Pancreas (tissue), 10 donors: ENCODE results near the gene SLC14A1. TPM values are rescaled to one million over a fixed set of nuclear protein-coding genes. Genes with fewer than 3 reads are reported as not detected.

Source experiments
- ATAC-seq, 4 donors: fragments of 200-7000 bp; cut with Tn5 transposase; one replicate each; pipeline versions ENCODE4 v1.8.0 to v1.9.1; 2020; ENCODE audit warnings: mild to moderate bottlenecking in 4 of 4, moderate library complexity in 4 of 4
- DNase-seq, 6 donors: peaks; one replicate each; pipeline ENCODE4 v3.0.0-alpha.2; 2020
- FAIRE-seq: peaks from 2 replicates; lab custom pipeline; 2012; peaks lifted over from hg19 to GRCh38; lab: Jason Lieb, UNC
- H3K27ac ChIP-seq, 4 donors: fragments of 200-600 bp; sonication (generic); 1 replicate in 3 of 4; 2 replicates in 1 of 4; pipeline versions ENCODE4 v1.5.0 to v1.8.0; 2020
- H3K27me3 ChIP-seq, 4 donors: fragments of 200-600 bp; one replicate each; pipeline ENCODE4 v1.8.0; 2021
- H3K36me3 ChIP-seq, 3 donors: fragments of 200-600 bp; sonication (generic) in 1 of 3; one replicate each; pipeline versions ENCODE4 v1.5.0 to v1.8.0; 2020 to 2021
- H3K4me1 ChIP-seq, 3 donors: fragments of 200-600 bp; one replicate each; pipeline ENCODE4 v1.8.0; 2021
- H3K4me3 ChIP-seq, 4 donors: fragments of 200-600 bp; sonication (generic) in 2 of 4; one replicate each; pipeline versions ENCODE4 v1.5.0 to v1.8.0; 2020 to 2021
- H3K9me3 ChIP-seq, 4 donors: fragments of 200-600 bp; one replicate each; pipeline ENCODE4 v1.8.0; 2021
- CTCF ChIP-seq, 4 donors: fragments of 200-600 bp; sonication (generic) in 3 of 4; IDR thresholded peaks; one replicate each; pipeline versions ENCODE4 v1.5.0 to v1.8.0; 2021; ENCODE audit warnings: antibody characterized with exemption in 4 of 4
- WGBS, 2 donors: extraction: QIAGEN DNeasy Blood & Tissue Kit; methylation state at CpG; one replicate each; pipeline ENCODE4 v1.1.7; 2013; 5-methylcytosine and 5-hydroxymethylcytosine counted together
- intact Hi-C, 3 donors: fragments of 100-400 bp; cut with DNase I; formaldehyde crosslinking; loops; one replicate each; pipeline versions ENCODE4 v1.11.1 to v1.14.2; 2022
- polyA plus RNA-seq, 2 donors: library from polyadenylated mRNA; stranded (reverse); fragments of 200-250 nt; gene quantifications; one replicate each; pipeline ENCODE4 v1.2.3, GENCODE V29; 2013
- total RNA-seq, 6 donors: library from RNA; stranded (reverse); fragmentation: NEBNext Ultra II Directional in 4 of 6; extraction: Animal tissue kit (Norgen Biotek cat#: 25700) in 4 of 6; gene quantifications; one replicate each; pipeline versions ENCODE4 v1.2.1 to v1.2.4, GENCODE V29; 2021 to 2023
- donor health status: healthy with polysubstance abuse.
- donor health status: DM: no; HTN: no; CAD: no; lungs with moderate emphysema.
- donor health status: DM: no; HTN: no; CAD: no.
- donor health status: control.
- donor health status: control.
- donor health status: Bipolar disorder and iron deficiency.
- donor health status: DM: yes; HTN: yes; CAD: no.
- donor health status: DM: no; HTN: no; CAD: no.
- donor health status: DM: no; HTN: no; CAD: no.
- donor health status: DM: yes; HTN: yes; CAD: no.

SLC14A1 gene
- total and polyA plus RNA-seq, 8 donors = 0.49 to 2.5 (median 1.1) TPM

- intact Hi-C loops = loop anchor here in 2 of 3 donors (5.0 to 10.0 kb wide), 4 partner anchors 186 to 283 kb away; no protein-coding TSS in a partner anchor
Measured at GRCh38 chr18:45691816-45692179, 32.2 kb upstream of the SLC14A1 start.

GRCh38 chr18:45702708-45703265 lies 21.2 kb upstream of the SLC14A1 start:
- H3K27ac ChIP-seq = no peak overlapping the region
- H3K4me1 ChIP-seq = no peaks in the 10 kb centered on the region
- WGBS, 2 donors = 72 to 84% methylated on average over 1 of the region's 1 CpG
- DNase-seq (no peak), ATAC-seq (no peak), FAIRE-seq (no peak)
- H3K36me3 ChIP-seq = no peaks in the 10 kb centered on the region
- intact Hi-C loops = no loop called here
- H3K4me3 ChIP-seq = no peak overlapping the region
- H3K9me3 ChIP-seq = no peaks in the 10 kb centered on the region
- no peaks in the 10 kb centered on the region for H3K27me3 ChIP-seq
- no peak for TF ChIP-seq CTCF (IDR thresholded peaks at IDR 0.05)

More at GRCh38 chr18:45691816-45692179, 32.2 kb upstream of the SLC14A1 start:
- H3K4me1 ChIP-seq = no peaks in the 10 kb centered on the region
- no peaks in the 10 kb centered on the region for H3K9me3 ChIP-seq
- no peak overlapping the region for H3K4me3 ChIP-seq
- TF ChIP-seq CTCF (IDR thresholded peaks at IDR 0.05) = no peak
- DNase-seq = peak in 1 of 6 donors; percentile 17
- 44 to 47% methylated on average over 7 of the region's 7 CpGs for WGBS, 2 donors
- ATAC-seq = peak in 2 of 4 donors; percentile 15 to 23
- no peaks in the 10 kb centered on the region for H3K36me3 ChIP-seq
- H3K27me3 ChIP-seq = no peaks in the 10 kb centered on the region
- no peak overlapping the region for H3K27ac ChIP-seq
- no peak for FAIRE-seq

- H3K36me3 ChIP-seq = no peaks in the 10 kb centered on the region
Measured at GRCh38 chr18:45708831-45709230, 15.2 kb upstream of the SLC14A1 start.

GRCh38 chr18:45712061-45712460 lies 11.9 kb upstream of the SLC14A1 start:
- intact Hi-C loops = loop anchor here in 1 of 3 donors (10.0 kb wide), 1 partner anchor 133 kb away; no protein-coding TSS in a partner anchor
- TF ChIP-seq CTCF (IDR thresholded peaks at IDR 0.05) = no peak
- no peak for FAIRE-seq

More at GRCh38 chr18:45708831-45709230, 15.2 kb upstream of the SLC14A1 start:
- Histone ChIP-seq H3K9me3 (no peaks in the 10 kb centered on the region), H3K27ac (no peak overlapping the region), H3K27me3 (no peaks in the 10 kb centered on the region), H3K4me1 (no peaks in the 10 kb centered on the region), H3K4me3 (no peak overlapping the region)
- DNase-seq (no peak), ATAC-seq (no peak), FAIRE-seq (no peak)
- WGBS, 2 donors = 72 to 73% methylated on average over 4 of the region's 4 CpGs
- TF ChIP-seq CTCF (IDR thresholded peaks at IDR 0.05) = no peak
- intact Hi-C loops = no loop called here

GRCh38 chr18:45713239-45713638 lies 10.7 kb upstream of the SLC14A1 start:
- H3K4me3 ChIP-seq = no peak overlapping the region
- H3K27ac ChIP-seq = no peak overlapping the region
- H3K36me3 ChIP-seq = no peaks in the 10 kb centered on the region
- no peak for DNase-seq
- no peak for ATAC-seq
- no peak for TF ChIP-seq CTCF (IDR thresholded peaks at IDR 0.05)
- WGBS, 2 donors = 98 to 100% methylated on average over 1 of the region's 1 CpG
- intact Hi-C loops = loop anchor here in 1 of 3 donors (10.0 kb wide), 1 partner anchor 132 kb away; no protein-coding TSS in a partner anchor
- no peaks in the 10 kb centered on the region for H3K27me3 ChIP-seq
- no peaks in the 10 kb centered on the region for H3K9me3 ChIP-seq
- FAIRE-seq = no peak
- H3K4me1 ChIP-seq = no peaks in the 10 kb centered on the region

More at GRCh38 chr18:45712061-45712460, 11.9 kb upstream of the SLC14A1 start:
- no peak overlapping the region for H3K27ac ChIP-seq
- DNase-seq = no peak
- H3K9me3 ChIP-seq = no peaks in the 10 kb centered on the region
- no peaks in the 10 kb centered on the region for H3K27me3 ChIP-seq
- no peaks in the 10 kb centered on the region for H3K4me1 ChIP-seq
- no peaks in the 10 kb centered on the region for H3K36me3 ChIP-seq
- no peak overlapping the region for H3K4me3 ChIP-seq
- ATAC-seq = no peak
